ENCODE measurements around the gene PCDHGB1. TPM values are rescaled to one million over a fixed set of nuclear protein-coding genes. Genes with fewer than 3 reads are reported as not detected.

The PCDHGB1 gene
- total RNA-seq, result 1.6 and 2.6 TPM in 2 replicates

DNA sequence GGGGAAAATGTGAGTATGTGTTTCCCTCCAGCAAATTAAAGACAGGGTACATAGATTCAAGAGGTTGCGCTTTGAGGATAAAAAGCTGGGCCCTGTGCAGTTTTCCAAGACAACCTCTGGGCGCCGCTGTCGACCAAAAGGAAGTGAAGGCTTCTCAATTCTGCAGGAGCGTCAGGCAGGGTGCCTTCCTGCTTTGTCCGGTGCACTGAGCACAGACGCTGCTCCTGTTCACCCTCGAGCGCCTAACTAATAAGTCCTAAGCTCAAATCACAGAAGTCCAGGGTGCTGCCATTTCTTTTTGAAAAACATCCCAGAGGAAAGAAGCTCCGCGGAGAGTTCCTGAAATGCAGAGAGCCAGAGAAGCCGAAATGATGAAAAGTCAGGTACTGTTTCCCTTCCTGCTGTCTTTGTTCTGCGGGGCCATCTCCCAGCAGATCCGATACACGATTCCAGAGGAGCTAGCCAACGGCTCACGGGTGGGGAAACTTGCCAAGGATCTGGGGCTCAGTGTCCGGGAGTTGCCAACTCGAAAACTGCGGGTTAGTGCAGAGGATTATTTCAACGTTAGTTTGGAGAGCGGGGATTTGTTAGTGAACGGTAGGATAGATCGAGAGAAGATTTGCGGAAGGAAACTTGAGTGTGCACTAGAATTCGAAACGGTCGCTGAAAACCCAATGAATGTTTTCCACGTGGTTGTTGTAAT, at the start of gene PCDHGB1:
PCDHGB1 (plus strand) TSS at position 183 of the 703 bp plus-strand sequence; CDS start at position 345, 162 bp downstream.

DNA sequence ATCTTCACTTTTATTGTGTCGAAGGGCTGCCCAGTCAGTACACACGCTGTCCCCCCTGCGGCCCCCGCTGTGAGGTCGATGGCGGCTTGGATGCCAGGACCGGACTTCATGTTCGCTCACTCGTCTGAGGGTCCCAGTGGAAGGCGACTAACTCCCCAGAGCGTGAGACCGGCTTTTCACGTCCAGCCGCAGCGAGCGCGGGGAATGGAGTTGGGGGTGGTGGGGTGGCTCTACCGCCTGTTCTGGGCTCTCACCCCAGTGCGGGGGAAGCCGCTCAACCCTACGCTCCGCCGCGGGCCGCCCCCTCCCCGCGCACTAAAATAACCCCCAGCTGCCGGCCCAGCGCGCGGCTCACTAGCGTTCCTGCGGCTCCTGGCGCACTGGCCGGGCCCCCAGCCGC, 46.1 kb upstream of the PCDHGB1 start, which contains the start of gene SLC25A2:
SLC25A2 (minus strand) TSS at position 294 of the 400 bp plus-strand sequence; CDS start at position 110, 184 bp downstream.

DNA sequence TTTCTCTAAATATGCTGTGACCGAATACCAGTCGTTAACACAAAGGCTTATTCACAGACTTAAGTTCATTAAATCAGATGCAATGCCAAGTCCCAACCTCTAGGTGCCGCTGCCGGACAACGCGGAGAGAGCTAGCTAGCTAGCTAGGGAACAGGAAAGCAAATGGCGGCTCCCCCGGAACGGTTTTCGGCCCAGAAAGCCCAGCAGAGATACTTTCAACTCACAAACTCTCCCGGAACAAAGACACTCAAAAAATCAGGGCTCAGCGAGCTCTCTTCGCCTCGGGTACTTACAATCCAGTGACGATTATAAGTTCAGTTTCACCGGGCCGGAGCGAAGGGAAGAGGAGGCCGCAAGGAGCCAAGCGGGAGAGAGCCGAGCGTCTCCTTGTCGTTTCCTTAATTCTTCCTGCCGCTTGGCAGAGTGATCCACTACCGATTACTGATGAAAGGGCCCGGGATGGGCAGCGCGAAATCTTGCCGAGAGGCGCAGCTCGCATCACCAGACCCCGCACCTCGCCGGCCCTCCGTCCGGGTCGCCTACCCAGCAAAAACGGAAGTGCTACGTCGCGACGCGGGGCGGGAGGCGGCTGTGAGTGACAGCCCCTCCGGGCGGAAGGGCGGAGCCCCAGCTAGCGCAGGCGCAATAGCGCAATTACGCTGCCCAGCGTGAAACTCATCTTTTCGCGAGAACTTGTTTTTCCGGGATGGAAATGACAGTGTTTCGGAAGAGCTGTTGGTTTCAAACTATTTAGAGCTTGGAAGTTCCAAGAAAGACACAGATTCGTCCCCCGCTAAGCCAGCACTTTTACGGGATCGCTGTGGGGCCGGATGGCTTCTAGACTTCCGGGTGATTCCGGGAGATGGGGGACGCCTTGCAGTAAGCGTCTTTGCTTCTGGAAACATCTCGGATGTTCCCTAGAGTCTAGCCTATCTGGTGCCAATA, 29.4 kb upstream of the PCDHGB1 start, which contains the start of gene TAF7:
TAF7 (minus strand) TSS at position 560 of the 945 bp plus-strand sequence. CDS start 740 bp downstream, outside the sequence.

DNA sequence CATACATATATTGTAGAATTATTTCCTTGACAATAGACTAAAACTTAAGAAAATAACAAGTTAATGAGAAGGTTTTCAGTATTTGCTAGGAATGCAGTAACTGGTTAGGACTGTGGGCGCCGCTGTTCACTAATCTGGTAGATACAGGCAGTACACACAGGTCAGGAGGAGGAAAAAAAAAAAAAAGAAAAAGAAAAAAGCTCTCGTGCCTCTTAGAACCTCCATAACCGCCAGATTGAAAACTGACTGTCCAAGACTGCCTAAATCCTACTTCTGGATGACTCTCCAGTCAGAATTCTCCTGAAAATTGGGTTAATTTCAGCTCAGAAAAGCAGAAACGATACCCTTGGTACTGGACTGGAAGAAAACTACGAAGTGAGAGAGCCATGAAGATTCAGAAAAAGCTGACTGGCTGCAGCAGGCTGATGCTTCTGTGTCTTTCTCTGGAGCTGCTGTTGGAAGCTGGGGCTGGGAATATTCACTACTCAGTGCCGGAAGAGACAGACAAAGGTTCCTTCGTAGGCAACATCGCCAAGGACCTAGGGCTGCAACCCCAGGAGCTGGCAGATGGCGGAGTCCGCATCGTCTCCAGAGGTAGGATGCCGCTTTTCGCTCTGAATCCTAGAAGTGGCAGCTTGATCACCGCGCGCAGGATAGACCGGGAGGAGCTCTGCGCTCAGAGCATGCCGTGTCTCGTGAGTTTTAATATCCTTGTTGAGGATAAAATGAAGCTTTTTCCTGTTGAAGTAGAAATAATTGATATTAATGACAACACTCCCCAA, 19.4 kb upstream of the PCDHGB1 start, which contains the start of gene PCDHGA1:
PCDHGA1 (plus strand) TSS at position 216 of the 782 bp plus-strand sequence.

DNA sequence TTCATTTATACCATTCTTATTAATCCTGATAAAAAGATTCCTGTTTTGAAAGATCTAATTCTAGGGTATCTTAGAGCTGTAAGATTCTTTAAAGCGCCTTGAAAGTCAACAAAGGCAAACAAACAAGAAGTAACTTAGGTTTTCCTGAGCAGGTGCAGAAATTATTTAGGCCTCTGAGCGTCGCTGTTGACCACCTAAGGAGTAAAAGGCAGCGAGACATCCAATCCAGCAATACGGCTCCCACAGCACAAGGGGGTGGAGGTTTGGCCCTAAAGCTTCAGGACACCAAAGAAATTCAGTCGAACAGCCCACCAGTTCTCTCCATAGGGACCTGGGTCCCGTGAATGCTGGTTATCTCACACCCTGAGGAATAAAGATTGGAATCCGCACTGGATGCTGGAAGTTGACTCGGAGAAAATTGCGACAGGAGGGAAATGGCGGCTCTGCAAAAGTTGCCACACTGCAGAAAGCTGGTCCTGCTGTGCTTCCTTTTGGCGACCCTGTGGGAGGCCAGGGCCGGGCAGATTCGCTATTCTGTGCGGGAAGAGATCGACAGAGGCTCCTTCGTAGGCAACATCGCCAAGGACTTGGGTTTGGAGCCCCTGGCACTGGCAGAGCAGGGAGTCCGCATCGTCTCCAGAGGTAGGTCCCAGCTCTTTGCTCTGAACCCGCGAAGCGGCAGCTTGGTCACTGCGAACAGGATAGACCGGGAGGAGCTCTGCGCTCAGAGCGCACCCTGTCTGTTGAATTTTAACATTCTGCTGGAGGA, 11.2 kb upstream of the PCDHGB1 start, which contains the start of gene PCDHGA2:
PCDHGA2 (plus strand) TSS at position 223 of the 769 bp plus-strand sequence.

DNA sequence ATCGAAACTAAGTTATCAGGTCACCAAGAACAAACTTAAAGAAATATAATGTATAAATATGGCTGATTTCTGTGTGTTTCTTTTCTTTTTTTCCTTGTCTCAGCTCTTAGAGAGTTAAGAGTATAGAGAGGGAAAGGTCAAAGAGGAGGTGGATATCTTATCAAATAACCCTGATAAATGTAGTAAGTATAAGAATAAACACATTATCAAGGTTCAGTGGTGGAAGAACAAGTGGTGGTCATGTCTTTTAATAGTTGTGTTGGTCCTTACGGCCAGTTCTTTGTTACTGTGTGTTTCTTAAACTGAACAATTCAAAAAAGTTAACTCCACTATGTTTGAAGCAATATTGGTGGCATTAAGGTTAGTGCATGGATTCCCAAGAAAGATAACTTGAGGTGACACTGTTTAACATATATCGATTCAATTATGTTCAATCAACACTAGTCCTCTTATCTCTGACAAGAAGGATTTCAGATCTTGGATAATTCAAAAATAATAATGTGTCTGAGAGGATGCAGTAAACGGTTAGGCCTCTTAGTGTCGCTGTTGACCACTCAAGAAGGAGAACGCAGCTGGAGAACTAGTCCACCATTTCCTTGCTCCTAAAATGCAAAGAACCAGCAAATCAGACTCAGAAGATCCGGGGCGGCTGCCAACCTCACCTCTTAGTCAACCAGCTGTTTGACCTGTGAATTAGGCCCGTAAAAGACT, 6.5 kb upstream of the PCDHGB1 start, which contains the start of gene PCDHGA3:
PCDHGA3 (plus strand) TSS at position 588 of the 711 bp plus-strand sequence. CDS start 205 bp downstream, outside the sequence.

DNA sequence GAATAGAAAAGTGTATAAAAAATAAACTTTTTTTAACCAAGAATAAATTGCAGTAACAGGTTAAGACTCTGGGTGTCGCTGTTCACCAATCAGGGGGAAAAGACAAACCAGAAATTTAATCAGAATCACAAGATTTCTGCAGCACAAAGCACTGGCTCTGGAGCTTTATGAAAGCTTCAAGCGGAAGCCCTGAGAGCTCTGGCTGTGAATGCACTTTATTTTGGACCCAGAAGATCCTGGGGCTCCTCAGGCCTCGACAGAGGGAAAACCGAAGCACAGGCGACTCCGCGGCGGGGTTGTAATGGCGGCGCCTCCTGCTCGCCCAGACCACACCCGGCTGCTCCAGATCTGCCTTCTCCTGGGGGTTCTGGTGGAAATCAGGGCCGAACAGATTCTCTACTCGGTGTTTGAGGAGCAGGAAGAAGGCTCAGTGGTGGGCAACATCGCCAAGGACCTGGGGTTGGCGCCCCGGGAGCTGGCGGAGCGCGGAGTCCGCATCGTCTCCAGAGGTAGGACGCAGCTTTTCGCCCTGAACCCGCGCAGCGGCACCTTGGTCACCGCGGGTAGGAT, 5.1 kb downstream of the PCDHGB1 start, which contains the start of gene PCDHGA4:
PCDHGA4 (plus strand) TSS at position 122 of the 570 bp plus-strand sequence; CDS start at position 209, 87 bp downstream.

DNA sequence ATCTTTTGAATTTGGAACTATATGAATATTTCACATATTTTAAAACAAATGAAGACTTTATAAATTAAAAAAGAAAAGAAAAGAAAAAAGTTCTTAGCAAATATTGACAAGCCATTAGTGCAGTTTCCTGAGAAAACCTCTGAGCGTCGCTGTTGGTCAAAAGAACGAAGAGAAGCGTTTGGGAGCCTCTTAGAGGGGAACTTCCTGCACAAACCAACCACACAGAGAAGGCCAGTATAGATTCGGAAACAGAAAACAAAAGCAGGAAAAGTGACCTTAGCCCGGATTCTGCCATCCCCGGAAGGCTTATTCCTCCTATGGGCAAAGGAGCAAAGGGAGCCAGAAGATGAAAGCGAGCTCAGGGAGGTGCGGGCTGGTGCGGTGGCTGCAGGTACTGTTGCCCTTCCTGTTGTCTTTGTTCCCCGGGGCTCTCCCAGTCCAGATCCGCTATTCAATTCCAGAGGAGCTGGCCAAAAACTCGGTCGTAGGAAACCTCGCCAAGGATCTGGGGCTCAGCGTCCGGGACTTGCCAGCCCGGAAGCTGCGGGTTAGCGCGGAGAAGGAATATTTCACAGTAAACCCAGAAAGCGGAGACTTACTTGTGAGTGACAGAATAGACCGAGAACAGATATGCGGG, 10.0 kb downstream of the PCDHGB1 start, which contains the start of gene PCDHGB2:
PCDHGB2 (plus strand) TSS at position 205 of the 637 bp plus-strand sequence; CDS start at position 347, 142 bp downstream.

DNA sequence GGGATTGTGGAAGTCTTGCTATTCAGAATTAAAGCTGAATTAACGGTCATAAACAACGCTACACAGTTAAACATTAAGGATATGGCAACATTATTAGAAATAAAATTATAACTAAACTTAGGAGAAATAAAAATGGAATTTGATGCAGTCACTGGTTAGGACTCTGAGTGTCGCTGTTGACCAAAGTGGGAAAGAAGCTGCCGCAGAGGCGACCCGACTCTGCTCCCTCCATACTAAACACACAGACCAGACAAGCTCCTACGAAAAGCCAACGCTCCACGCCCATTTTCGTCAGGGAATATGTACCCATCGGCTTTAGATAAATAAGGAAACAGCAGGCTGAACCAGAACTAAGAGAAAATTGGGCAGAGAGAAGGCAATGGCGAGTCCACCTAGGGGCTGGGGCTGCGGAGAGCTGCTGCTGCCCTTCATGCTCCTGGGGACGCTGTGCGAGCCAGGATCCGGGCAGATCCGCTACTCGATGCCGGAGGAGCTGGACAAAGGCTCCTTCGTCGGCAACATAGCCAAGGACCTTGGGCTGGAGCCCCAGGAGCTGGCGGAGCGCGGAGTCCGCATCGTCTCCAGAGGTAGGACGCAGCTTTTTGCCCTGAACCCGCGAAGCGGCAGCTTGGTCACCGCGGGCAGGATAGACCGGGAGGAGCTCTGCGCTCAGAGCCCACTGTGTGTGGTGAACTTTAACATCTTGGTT, 14.2 kb downstream of the PCDHGB1 start, which contains the start of gene PCDHGA5:
PCDHGA5 (plus strand) TSS at position 211 of the 709 bp plus-strand sequence; CDS start at position 380, 169 bp downstream.

DNA sequence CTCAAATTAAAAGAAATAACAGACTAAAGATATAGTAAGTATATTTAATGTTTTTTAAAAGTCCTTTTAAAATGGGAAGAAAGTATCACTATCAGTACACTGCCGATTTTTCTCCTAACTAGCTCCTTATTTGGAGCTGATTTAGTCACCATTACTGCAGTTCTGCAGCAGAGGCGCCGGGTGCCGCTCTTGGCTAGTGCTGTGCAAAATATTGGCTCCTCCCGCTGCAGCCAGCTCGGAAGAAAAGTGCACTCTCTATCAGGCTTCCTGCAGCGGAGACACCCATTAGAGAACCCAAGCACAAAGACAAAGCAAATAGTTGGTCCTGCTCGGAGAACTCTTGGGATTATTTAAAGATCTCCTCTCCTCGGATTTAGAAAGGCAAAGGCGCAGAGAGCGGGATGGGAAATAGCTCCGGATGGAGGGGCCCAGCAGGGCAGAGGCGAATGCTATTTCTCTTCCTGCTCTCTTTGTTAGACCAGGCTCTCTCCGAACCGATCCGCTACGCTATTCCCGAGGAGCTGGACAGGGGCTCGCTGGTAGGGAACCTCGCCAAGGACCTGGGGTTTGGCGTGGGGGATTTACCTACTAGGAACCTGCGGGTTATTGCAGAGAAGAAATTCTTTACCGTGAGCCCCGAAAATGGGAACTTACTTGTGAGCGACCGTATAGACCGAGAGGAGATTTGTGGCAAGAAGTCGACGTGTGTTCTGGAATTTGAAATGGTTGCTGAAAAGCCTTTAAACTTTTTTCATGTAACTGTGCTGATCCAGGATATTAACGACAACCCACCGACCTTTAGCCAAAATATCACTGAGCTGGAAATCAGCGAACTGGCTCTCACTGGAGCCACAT, 20.3 kb downstream of the PCDHGB1 start, which contains the start of gene PCDHGB3:
PCDHGB3 (plus strand) TSS at position 249 of the 855 bp plus-strand sequence; CDS start at position 402, 153 bp downstream.

DNA sequence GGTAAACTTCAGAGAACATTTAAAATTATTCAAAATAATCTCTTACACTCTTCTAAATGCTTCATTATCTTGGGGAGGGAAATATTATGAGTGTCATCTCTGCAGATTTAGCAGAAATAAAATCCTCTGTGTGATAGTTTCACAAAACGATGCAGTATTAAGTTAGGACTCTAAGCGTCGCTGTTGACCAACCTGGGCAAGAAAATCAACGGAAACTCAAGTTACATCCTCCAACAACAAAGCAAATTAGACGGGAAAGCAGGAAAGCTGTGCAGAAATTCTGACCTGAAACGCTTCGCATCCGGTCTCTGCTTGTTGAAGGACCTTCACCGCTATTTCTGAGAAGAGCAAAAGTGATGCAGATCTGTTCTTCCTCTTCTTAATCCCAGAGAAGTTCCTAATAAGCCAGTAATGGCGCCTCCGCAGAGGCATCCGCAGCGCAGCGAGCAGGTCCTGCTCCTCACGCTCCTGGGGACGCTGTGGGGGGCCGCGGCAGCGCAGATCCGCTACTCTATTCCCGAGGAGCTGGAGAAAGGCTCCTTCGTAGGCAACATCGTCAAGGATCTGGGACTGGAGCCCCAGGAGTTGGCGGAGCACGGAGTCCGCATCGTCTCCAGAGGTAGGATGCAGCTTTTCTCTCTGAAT, 23.9 kb downstream of the PCDHGB1 start, which contains the start of gene PCDHGA6:
PCDHGA6 (plus strand) TSS at position 219 of the 645 bp plus-strand sequence; CDS start at position 412, 193 bp downstream.

DNA sequence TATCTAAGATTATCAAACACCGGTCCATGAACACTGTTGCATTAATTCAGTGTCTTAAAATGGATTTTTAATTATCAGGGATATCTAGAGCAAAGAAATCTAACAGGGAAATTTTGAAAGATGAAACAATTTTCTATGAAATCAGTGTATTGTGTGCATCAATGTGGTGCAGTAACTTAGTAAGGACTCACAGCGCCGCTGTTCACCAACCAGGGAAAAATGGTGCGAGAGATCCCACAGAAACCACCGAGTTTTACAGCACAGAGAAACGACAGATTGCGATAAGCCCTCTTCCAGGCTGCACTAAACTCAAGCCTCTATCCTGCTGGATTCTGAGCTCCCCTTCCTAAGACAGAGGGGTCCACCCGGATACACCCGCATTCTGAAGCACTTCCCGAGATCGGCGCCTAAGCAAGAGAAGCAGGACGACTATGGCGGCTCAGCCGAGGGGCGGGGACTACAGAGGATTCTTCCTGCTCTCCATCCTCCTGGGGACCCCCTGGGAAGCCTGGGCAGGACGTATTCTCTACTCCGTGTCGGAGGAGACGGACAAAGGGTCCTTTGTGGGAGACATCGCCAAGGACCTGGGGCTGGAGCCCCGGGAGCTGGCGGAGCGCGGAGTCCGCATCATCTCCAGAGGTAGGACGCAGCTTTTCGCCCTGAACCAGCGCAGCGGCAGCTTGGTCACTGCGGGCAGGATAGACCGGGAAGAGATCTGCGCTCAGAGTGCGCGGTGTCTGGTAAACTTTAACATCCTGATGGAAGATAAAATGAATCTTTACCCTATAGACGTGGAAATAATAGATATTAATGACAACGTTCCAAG, 32.8 kb downstream of the PCDHGB1 start, which contains the start of gene PCDHGA7:
PCDHGA7 (plus strand) TSS at position 274 of the 826 bp plus-strand sequence; CDS start at position 432, 158 bp downstream.

DNA sequence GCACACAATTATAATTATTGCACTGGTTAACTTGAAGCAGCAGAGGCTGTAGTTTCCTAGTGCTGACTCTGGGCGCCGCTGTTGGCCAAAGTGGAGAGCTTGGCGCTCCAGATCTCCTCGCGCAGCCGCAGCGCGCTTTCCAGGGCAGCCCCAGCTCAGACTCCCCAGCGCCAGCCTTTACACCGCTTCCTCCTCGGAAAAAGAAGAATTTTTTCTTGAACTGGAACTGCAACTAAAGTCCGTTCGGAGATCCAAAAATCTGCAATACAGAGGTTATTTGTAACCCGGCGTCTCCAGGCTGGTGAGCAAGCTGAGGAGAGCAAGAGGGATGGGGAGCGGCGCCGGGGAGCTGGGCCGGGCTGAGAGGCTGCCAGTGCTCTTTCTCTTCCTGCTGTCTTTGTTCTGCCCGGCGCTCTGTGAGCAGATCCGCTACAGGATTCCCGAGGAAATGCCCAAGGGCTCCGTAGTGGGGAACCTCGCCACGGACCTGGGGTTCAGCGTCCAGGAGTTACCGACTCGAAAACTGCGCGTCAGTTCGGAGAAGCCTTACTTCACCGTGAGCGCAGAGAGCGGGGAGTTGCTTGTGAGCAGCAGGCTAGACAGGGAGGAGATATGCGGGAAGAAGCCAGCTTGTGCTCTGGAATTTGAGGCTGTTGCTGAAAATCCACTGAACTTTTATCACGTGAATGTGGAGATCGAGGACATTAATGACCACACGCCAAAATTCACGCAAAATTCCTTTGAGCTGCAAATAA, 37.8 kb downstream of the PCDHGB1 start, which contains the start of gene PCDHGB4:
PCDHGB4 (plus strand) TSS at position 142 of the 755 bp plus-strand sequence; CDS start at position 329, 187 bp downstream.

DNA sequence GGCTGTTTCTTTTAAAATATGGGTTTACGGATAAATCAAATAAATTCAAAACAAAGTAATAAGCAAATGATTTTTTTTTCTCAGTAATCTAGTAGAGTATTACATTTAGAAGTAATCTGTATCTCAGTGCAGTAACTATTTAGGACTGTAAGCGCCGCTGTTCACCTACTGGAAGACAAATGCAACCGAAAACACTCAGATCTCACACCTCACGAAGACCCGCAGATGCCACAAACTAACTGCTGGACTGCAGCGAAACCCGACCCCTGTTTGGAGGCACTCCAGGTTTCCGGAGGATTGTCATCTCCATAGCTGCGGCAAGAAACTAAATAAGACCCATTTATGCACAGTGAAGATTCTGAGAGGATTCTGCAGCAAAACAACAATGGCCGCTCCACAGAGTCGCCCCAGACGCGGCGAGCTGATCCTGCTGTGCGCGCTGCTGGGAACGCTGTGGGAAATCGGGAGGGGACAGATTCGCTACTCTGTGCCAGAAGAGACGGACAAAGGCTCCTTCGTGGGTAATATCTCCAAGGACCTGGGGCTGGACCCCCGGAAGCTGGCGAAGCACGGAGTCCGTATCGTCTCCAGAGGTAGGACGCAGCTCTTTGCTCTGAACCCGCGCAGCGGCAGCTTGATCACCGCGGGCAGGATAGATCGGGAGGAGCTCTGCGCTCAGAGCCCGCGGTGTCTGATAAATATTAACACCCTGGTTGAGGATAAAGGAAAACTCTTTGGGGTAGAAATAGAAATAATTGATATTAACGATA, 42.7 kb downstream of the PCDHGB1 start, which contains the start of gene PCDHGA8:
PCDHGA8 (plus strand) TSS at position 205 of the 770 bp plus-strand sequence; CDS start at position 386, 181 bp downstream.

